GM21367 (cell line): ENCODE measurements around the gene GJA1.
"Not testable (repeated sequence)": the region's sequence is repeated elsewhere in the genome, so short reads cannot be mapped to it uniquely, and the experiment has no call there.

Source experiments
- ATAC-seq: cut with Tn5 transposase; IDR thresholded peaks from one replicate; pipeline ENCODE4 v1.9.1; 2021; ENCODE audit not compliant: unreplicated experiment

Gene GJA1

GRCh38 chr6:121436960-121437850 lies 1.8 kb downstream of the GJA1 start:
- ATAC-seq: no peak

GRCh38 chr6:121437851-121438651 lies 2.6 kb downstream of the GJA1 start:
- ATAC-seq: no peak

DNA sequence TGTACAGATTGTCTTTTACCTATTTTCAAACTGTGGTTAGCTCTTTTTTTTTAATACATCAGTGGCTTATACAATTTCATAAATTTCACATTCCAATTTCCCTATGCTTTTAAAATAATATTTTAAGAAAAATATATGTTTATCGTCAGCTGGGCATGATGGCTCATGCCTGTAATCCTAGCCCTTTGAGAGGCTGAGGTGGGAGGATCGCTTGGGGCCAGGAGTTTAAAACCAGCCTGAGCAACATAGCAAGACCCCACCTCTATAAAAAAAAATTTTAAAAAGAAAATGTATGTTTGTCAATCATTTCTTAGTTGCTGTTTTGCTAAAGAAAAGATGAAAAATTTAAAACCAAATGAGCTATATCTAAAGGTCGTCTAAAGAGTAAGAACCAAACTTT lies 3.4 kb downstream of the GJA1 start:
- no peak for ATAC-seq

DNA sequence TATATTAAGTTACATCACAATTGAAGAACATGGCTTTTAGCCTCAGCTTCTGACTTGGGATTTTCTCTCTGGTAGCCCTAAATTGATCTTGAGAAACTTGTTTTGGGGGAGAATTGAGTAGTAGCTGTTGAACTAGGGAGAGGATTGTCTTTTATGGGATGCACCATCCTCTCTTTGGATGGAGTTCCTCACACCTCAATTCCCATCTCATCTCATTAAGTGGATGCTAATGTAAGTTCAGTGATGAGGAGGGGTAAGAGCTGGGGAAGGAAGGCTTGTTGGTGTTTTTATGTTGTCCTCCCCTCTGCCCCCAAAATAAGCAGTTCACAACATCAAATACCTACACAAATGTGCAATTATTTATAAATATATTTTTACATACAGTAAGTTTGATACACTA lies 4.0 kb downstream of the GJA1 start:
- ATAC-seq: no peak

- ATAC-seq: no peak
Measured at GRCh38 chr6:121439926-121440325, 4.5 kb downstream of the GJA1 start.

DNA sequence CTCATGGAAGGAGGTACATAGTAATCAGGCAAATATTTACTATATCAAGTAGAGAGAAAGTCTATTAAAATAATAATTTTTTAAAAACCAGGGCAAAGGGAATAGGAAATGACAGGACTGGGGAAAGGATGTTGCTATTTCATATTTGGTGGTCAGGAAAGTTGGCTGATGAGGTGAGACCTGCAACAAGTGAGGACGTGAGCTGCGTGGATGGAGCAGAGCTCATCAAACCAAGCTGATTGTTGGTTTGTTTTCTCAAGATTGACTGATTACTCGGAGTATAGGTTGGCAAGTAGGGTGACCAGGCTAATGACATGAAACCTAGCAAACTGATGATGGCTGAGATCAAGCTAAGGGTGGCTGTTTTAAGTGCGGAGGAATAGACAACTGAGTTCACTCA lies 6.0 kb downstream of the GJA1 start:
- no peak for ATAC-seq

DNA sequence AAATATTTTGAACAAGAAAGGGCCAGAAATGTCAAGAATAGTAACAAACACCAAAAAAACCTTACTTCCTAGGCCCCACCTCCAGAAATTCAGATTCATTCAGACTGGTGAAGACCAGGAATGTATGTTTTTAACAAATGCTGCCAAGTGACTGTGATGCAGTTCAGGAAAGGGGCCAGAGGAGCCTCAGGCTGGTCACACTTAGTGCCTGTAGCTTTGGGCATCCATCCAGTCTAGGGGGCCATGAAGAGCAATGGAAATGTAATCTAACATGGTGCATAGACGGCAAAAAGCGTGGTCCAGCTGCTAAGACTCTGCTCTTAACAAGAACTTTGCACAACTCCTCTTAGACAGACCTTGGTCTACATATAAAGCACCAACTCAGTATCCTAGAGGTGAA lies 7.1 kb downstream of the GJA1 start:
- no peak for ATAC-seq

DNA sequence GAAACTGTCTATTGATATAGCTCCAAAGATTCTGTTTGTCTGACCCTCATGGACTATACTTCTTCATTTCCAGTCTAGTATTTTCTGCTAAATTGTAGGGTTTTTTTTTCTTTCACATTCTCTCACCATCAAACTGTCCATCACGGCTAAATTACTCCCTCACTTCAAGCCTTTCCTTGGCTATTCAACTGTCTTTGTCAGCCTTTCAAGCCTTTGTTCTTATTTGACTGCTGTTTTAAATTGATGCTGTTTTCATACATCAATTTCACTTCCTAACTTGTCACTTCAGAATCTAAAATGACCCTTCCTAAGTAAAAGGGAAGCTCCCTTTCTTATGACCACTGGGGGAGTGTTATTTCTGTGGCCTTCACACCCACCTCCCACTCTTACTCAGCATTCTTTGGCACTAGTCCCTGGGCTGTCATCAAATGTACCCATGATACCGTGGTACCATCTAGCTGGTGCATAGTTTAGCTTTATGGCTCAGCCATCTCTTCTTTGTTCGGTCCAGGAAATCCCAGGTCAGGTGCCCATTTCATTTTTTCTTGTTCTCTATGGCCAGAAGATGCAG lies 8.6 kb downstream of the GJA1 start:
- ATAC-seq: no peak

GRCh38 chr6:121446705-121447104 lies 11.3 kb downstream of the GJA1 start:
- ATAC-seq: not testable (repeated sequence)

GRCh38 chr6:121447746-121448145 lies 12.3 kb downstream of the GJA1 start:
- ATAC-seq: not testable (repeated sequence)

- ATAC-seq: not testable (repeated sequence)
Measured at GRCh38 chr6:121448528-121448927, 13.1 kb downstream of the GJA1 start.

- no peak for ATAC-seq
Measured at GRCh38 chr6:121449331-121449730, 13.9 kb downstream of the GJA1 start.

DNA sequence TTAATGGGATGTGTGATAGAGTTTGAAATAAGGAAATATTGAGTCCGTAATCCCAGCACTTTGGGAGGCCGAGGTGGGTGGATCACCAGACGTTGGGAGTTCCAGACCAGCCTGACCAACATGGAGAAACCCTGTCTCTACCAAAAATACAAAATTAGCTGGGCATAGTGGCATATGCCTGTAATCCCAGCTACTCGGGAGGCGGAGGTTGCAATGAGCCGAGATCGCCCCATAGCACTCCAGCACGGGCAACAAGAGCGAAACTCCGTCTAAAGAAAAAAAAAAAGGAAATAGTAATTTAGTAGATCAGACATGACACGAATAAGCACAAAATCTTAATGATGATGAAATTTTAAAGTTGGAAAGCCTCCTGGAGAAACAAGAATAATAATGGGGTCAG lies 14.8 kb downstream of the GJA1 start:
- no peak for ATAC-seq

DNA sequence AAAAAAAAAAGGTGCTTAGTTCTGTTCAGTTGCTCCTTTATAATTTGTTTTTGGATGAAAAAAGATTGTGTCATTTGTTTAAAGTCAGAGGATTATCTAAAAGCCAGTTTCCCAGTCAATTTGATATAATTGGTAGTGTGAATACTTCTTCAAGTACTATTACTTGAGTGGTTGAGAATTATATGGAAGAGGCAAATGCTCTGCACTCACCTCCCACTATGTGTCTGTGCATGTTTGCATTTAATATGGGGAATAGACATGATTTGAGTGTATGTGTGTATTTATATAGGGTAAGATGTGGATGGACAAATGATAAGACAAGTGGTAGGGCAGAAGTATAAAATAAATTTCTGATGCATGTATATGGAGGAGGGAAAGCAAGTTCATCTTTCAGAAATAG lies 15.8 kb downstream of the GJA1 start:
- no peak for ATAC-seq

DNA sequence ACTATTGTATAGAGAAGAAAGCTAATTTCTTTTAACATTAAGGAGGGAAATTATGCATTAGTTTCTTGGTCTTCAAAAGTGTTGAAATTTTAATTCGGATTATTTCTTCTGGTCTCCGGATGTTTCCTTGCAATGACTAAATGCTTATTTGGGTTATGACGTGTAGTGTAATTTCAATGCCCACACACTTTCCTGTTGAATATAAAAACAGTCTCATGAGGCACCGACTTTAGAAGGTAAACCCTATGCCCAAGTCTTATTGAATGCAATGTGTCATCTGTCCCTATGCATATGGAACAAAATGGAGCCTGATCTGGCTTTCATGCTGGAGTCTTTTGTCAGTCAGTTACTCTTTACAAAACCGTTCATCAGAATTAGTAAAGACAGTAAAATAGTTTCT lies 17.7 kb downstream of the GJA1 start:
- ATAC-seq: no peak

DNA sequence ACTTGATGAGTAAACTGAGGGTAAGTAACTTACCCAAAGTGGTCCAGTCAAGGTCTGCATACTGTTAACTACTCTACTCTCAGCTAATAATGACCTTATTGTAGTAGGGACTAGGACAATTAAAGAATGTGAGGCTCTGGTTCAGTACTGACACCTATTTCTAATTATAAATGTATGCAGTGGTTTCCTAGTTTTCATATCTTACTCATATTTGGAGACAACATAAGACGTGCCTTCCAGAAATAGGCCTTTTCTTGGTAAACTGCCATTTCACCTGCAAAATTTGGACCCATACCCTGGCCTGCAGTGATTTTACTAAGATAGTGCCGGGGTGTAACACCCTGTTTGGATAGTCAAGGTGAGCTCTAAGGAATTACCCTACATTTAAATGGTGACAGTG lies 24.7 kb downstream of the GJA1 start:
- ATAC-seq: no peak

- no peak for ATAC-seq
Measured at GRCh38 chr6:121463087-121463486, 27.6 kb downstream of the GJA1 start.

DNA sequence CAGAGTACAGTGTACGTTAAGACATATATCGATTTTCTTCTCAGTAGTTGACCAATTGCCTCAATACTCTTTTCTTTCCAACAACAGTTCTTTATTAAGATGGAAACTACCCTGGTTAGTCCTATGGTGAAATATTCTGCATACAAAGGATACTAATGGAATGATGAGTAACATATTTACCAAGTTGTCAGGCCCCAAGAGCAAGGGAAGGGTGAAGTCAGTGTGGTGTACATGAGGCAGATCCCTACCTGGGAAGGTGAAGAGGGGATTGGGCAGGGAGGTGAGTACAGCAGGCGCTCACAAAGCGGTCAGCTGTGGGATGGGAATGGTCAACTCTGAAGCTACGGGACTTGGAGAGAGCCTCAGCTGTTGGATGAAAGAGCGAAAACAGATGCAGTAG lies 29.7 kb downstream of the GJA1 start:
- no peak for ATAC-seq

DNA sequence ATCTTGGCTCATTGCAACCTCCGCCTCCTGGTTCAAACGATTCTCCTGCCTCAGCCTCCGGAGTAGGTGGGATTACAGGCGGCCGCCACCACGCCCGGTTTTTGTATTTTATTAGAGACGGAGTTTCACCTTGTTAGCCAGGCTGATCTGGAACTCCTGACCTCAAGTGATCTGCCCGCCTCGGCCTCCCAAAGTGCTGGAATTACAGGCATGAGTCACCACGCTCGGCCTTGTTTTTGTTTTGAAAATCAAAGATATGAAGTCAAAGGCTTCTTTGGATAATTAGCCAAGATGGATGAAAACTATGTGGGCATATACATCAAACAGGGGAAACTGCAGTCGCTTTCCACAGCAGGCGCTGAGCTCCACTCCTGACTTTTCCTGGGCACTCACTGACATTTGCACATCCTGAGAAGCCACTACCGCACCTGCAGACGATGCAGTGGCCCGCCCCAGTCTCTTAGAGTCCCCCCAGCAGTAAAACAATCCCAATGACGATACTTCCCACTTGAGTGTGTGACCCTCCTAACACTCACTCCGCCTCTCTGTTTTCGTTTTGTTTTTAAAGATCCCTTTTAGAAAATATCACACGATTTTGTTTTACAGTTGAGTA lies 44.1 kb downstream of the GJA1 start:
- no peak for ATAC-seq

DNA sequence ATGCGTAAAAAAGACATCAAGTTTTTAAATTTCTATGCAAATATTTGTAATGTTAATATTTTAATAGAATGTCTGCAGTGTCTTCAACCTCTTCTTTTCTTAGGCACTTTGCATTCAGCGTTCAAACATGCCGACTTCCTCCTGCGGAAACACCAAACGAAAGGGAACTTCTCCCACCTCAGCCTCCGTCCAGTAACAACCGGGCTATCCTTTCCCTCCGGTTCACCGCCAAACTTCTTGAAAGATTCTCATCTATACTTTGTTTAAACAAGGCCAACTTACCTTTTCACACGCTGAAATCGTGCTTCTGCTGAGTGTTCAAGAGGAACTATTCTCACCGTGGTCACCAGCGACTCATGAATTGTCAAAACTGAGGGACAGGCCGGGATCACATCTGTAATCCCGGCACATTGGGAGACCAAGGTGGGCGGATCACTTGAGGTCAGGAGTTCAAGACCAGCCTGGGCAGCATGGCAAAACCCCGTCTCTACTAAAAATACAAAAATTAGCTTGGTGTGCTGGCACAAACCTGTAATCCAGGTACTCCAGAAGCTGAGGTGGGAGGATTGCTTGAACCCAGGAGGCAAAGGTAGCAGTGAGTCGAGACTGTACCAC lies 44.8 kb downstream of the GJA1 start:
- ATAC-seq: no peak
